ENCODE measurements around the gene TMIE.

The TMIE gene

DNA sequence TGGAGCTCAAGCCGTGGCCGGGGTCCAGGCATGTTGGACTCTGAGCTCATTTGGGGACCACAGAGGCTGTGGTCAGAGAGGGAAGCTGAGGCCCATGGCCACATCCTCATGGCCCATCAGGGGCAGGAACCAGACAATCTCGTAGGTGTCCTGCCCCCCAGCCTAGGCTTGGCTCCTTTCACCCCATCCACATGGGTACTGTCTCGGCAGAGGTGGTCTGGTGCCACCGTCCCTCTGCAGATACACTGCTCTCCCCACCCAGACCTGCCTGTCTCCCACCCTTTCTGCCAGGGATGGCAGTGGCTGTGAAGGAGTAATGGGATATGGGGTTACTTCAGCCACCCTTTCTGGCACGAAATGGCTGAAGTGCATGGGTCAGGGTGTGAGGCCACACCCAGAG lies 8.5 kb downstream of the TMIE start:
- DNase-seq, result no peak

DNA sequence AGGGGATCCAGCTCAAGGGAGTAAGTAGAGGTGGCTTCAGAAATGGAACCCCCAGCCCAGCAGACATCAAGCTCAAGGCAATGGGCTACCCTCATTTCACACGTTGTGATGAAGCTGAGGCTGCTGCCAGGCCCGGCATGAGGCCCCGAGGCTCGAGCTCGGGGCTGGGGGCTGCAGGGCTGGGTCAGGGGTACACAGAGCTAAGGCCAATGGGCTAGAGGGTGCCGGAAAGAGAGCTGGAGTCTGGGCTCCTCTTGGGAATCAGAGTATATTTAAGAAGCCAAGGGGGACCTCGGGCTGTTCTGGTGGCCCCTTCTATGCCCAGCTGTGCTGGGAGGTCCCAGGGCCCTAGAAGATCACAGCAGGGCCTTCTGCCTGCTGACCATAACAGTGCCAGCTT lies 9.0 kb downstream of the TMIE start:
- DNase-seq, result no peak

DNA sequence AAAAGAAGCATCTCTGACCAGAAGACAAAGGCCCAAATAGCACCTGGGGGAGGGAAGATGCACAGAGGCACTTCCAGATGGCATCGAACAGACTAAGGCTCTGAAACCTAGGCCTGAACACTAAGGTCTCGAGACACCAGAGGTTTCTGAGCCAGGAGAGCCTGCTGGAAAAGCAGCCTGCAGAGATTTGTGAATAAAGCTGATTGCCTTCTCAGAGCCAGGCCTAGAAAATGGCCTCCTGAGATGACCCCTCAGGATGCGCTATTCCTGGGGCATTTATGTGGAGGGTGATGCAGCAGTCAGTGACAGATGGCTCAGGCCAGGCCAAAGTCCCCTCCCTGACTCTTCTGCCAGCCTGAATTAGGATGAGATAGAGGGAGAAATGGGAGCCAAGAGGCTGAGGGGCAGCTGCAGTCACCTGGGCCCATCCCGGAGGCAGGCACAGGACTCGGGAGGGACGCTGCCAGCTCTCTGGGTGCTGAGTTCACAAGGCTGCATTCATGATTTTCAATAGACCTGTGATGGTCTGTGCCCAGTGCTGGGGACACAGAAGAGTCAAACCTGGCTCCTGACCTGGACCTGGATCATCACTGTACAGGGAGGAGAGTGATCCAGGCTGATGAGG lies 9.6 kb downstream of the TMIE start:
- DNase-seq, result no peak

DNA sequence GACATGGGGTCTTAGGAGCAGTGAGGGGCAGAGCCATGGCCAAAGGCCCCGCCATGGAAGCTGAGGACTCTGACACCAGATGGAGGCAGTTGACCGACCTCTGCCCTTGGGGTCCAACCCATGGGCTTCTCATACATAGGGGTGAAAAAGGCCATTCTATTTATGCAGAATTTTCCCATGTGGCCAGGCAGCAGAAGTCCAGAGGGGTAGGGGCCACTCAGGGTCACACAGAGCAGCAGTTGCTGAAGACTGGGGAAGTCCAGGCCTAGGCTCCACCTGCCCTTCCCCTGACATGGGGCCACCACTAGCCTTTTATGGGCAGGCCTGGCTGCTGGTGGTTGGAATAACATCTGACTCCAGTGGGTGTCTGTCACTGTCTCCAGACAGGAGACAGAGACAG lies 10.1 kb downstream of the TMIE start:
- DNase-seq, result no peak

DNA sequence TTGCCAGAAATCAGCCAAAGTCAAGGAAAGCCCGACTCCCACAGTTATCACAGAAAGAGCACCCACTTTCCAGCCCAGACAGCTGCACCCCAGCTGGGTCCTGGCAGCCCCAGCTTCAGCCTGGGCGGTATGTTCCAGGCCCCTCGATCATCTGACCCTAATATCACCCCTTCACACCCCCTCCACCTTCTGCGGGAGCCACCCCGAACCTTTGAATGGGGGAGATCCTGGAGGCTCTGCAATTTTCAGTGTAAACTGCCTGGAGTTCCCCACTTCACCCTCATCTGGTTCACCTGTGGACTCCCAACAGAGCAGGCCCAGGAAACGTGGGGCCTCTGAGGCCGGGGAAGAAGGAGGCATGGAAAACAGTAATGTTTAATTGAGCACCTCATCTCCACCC lies 10.6 kb downstream of the TMIE start:
- no peak for DNase-seq

DNA sequence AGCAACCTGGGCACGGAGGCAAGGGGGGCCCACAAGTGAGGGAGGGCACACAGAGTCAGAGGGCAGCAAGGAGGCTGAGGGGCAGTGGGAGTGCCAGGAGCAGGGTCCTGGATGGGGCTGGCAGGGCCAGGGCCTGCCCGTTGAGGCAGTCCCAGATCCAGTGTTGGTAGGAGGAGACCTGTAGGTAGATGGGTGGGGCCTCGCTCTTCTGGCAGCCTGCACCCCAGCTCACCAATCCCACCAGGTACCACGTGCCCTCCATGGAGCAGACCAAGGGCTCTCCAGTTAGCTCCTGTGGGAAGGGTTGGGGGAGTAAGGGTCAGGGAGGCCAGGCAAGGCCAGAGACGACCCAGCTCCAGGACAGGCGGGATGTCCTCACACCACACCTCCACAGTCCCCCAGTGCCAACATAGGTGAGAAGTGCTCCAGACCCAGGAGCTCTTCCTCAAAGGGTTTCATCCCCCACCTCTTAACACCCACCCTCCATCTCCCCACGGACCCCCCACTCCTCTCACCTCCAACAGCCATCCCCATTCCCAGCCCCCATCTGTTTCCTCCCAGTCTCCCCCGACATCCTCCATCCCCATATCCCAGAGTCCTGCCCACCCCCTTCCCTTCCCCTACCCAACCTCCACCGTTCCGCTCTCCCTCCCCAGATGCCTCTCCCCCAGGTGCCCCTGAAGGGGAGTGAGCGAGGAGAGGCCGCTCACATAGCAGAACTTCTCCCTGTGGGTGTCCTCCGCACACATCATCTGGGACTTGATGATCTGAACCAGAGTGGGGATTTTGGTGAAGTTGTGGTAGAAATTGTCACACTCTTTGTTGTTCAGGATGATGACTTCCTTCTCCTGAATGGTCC lies 11.2 kb downstream of the TMIE start:
- DNase-seq, result no peak

DNA sequence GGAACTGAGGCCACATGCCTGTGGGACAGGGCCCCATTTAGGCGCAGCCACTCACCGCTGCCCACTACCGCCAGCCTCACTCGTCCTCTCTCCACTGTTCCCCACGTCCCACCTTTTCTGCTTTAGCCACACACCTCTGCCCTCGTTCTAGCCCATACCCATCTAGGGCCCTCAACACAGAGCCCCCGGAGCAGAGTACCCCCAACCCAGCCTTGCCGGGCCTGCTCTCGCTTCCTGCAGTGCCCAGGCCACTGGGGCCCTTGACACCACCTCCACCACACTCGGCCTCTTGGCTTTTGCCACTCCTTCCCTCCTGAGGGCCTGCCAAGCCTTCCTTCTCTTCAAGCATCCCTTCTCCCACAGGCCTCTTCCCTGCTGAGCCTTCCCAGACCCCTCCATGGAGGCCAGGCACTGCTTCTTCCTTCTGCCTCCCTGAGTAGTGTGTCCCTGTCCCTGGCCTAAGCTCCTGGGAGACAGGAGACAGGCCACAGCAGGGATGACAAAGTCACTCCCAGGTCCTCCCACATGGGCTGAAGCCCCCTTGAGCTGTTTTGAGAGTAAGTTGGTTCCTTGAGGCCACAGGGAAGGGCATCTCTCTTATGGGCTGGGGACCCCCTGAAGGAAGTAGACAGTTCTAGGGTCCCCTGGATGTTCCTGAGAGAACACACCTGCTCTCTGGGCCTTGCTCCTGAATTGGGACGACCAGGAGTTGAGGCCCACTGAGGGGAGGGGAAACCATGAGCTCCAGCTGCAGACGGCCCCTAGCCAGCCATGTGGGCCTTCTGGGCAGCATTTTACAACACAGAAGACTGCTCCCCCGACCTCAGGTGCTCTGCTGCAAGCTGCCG lies 12.1 kb downstream of the TMIE start:
- no peak for DNase-seq

DNA sequence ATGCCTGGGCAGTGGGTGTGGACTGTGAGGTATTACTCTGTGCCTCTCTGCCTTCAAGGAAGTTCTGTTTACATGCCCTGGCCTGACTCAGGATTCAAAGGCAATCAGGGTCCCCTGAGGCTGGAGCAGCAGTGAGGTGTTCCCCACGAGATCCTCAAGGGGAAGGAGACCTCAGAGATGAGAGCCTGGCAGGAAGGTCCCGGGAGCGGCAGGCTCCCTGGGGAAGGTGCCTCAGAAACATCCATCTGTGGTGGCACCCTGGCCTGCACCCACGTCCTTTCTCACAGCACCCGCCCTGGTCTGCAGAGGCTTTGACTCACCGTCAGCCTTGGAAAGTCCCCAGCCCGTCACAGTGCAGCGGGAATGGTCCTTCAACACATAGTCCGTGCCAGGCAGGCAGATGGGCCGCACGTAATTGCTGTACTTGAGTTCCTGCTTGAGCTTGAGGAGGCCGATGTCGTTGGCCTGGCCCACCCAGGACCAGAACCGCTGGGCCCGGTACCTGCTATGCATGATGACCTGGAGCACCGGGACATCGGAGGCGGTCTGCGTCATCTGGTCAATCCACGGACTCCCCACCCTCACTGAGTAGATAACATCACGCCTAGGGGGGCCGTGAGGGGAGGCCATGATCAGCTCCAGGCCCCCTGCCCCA lies 12.8 kb downstream of the TMIE start:
- no peak for DNase-seq

DNA sequence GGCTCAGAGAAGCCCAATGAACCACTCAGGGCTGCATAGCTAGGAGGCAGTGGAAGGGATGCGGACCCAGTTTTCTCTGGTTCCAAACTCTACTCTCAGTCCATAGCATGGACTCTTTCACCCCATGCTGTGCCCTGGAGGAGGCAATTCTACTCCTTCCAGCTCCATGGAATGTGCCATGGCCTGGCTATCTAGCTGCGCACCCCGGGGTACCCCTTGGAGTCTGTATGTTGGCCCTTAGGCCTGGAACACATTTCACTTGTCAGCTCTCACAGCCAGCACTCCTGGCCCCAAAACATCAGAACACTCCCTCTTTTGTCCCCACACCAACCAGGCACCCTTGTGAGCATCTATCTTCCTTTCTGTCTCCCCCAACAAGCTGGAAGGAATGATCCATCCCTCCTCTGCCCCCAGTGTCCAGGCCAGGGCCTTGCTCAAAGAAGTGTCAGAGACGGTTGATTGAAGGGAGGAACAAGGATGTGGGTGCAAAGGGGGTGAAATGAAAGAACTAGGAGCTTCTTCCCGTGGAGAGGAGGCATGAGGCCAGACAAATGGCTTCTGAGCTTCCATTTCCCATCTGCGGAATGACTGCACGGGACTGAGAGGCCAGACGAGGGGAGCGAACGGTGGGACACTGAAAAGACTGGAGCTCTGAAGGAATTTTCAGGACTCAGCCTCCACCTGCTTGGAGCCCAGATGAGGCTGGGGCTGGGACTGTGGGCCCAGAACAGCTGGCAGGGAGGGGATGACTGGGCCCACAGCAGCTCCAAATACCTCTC lies 13.7 kb downstream of the TMIE start:
- no peak for DNase-seq

DNA sequence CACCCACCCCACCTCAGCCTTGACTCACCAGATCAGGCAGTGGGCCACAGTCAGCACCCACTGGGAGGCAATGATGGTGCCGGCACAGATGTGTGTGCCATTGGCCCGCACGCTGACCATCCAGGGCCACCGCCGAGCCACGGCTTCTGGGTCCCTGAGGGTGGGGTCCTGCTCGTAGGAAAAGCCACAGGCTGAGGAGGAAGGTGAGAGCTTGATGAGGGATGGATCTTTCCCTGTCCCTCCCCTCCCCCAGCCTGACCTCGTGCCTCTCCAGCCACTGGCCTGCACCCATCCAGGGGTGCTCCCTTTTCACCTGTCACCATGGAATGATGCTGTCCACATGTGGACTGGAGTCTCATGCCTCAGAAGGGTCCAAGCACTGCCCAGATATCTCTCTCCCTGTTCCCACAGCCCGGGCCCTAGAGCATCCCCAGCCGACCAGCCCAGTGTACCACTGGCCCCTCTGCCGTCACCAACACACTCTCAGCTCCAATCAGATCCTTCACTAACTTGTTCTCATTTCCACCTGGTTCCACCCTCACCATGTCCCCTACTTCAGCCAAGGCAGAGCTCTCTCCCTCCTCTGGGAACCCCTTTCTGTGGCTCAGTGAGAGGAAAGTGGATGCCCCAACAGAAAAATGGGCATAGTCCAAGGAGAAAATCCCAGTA lies 14.4 kb downstream of the TMIE start:
- DNase-seq, result no peak

DNA sequence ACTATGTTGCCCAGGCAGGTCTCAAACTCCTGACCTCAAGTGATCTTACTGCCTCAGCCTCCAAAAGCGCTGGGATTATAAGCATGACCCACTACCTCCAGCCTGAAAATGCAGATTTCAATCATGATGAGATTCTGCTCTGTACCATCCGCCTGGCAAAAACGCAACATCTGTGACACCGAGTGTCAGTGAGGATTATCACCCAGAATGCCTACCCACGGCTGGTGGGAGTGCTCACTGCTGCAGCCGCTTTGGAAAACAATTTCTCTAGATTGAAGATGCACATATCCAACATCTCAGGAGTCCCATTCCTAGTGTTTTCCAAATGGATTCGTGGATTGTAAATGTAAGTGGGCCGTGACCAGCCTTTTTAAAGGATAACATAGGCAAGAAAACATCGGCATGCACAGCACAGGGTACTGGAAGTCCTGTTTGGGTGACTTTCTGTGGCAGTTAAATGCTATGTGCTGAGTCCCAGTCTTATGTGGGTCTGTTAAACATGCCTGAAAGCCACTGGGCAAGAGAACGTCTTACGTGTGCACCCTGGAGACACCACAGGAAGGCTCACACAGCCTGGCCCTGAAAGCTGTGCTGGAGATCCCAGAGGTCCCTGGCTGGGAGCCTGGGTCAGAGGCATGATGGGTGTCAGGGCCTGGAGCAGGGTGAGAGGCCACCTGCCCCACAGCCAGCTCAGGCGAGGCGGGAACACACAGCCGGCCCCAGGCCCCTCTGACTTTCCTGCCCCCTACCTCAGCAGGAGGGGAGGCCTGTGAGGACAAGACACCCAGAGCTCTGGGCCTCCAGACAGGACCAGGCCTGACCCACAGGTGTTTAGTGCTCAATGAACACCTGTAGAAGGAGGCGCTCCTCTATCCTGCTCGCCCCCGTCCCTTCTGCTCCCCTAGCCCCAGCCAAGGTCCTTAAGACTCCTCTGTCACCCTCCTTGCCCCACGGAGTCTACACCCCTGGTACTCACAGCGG lies 15.6 kb downstream of the TMIE start:
- no peak for DNase-seq

DNA sequence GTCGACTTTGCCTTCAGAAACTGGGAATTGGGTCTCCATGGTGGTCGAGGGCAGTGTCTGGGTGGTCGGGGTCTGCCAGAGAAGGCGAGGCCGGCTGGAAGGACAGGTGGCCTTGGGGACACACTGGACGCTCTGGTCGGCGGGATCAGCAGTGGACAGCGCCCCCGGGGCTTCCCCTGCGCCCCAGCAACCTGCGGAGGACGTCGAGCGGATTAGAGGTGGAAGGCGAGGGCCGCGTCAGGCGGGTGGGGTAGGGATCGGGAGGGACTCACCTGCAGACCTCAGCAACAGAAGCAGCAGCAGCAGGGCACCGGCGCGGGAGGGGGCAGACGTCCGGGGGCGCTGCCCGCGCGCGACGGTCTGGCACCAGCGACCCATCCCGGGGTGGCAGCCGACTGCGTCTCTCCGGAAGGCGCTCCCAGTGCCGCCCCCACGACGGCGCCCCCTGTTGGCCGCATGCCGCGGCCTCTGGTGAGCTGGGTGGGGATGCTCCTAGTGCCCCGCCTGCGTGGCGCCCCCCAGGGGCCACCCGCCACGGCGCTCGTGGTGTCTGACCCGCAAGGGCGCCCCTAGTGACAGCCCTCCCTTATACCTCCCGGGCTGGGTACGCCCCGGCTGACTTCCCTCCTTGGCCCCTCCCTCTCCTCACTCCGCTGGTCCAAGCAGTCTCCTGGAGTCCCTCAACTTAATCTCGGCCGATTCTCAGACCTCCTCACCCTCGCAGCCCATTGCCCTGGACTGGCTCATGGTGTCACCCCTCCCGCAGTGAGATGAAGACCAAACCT lies 16.4 kb downstream of the TMIE start, which contains the start of gene PRSS50:
Gene PRSS50, minus strand, starts transcription at position 423 of the 785 bp plus-strand sequence. Its CDS starts 45 bp downstream, at position 378.
- no peak for DNase-seq

DNA sequence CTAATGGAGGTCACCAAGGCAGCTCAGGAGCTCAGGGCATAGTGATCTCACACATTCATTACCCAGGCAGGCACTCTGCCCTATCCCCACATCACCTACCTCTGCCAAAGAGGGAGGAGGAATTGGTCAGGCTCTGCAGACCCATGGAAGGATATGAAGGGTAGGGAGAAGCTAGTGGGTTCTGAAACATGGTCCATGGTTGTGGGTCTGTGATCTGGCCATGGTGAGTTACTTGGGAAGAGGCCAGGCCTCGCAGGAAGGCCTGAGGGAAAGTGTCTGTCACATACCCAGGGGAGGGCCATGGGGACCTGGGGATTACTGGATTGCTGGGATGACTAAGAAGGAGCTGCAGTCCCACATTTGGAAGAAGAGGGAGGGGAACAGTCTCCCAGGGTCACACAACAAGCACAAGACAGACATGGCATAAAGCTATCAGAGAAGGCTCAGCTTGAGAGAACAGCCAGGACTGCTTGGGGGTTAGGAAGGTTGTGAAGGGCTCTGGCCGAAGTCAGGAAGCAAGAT lies 17.9 kb downstream of the TMIE start:
- no peak for DNase-seq

DNA sequence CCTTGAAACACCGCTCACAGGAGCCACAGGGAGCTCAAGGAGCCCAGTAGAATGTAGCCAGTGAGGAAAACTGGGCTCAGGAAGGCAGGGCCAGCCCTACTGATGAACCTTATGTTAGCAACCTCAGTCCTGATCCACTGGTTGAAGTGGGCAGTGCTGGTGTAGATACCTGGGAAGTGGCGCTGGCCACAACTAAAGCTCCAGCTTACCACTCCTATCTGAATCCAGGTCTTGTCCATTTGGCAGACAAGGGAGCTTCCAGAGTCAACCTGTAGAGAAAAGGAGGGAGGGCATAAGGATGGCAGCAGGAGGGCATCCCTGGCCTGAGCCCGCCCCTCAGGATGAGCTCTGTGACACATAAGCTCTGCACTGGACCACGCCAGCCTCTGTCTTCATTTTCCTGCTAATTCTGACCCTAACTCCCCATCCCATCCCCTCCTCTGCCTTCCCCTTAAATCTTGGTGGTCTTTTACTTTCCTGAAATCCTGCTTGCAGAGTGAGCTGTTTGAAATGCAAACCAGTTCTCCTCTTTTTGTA lies 18.6 kb downstream of the TMIE start:
- no peak for DNase-seq

DNA sequence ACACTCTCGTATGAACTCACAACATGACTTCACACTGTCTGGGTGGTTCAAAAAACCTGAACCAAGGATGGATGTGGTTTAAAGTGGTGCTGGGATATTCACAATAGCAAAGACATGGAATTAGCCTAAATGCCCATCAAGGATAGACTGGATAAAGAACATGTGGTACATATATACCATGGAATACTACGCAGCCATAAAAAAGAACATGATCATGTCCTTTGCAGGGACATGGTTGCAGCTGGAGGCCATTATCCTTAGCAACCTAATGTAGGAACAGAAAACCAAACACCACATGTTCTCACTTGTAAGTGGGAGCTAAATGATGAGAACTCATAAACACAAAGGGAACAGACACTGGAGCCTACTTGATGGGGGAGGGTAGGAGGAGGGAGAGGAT lies 19.8 kb downstream of the TMIE start:
- no peak for DNase-seq

DNA sequence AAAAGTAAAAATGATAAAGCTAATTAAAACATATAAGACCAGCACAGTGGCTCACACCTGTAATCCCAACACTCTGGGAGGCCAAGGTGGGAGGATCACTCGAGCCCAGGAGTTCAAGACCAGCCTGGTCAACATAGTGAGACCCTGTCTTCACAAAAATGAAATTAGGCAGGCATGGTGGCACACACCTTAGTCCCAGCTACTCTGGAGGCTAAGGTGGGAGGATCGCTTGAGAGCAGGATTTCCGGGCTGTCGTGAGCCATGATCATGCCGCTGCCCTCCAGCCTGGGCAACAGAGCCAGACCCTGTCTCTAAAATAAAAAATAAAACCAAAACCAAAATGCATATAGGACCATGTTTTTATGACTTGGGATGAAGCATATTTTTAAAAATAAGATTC lies 21.3 kb downstream of the TMIE start:
- DNase-seq, result no peak

DNA sequence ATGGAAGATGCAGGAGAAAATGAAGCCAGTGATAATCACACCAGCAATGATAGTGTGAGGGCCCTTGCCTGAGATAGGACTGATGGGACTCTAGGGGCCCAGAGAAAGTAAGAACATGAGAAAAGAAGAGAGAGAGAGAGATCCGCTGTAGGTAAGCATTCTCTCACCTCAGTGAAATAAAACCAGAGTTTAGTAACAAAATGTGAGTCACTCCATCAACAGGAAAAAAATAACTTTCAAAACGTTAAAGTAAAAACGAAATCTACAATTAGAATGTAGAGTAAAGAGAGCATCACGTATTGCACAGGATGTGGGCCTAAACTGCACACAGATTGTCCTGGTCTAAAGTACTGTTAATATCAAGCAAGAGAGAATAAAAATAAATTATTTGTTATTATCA lies 23.2 kb downstream of the TMIE start:
- DNase-seq, result no peak

DNA sequence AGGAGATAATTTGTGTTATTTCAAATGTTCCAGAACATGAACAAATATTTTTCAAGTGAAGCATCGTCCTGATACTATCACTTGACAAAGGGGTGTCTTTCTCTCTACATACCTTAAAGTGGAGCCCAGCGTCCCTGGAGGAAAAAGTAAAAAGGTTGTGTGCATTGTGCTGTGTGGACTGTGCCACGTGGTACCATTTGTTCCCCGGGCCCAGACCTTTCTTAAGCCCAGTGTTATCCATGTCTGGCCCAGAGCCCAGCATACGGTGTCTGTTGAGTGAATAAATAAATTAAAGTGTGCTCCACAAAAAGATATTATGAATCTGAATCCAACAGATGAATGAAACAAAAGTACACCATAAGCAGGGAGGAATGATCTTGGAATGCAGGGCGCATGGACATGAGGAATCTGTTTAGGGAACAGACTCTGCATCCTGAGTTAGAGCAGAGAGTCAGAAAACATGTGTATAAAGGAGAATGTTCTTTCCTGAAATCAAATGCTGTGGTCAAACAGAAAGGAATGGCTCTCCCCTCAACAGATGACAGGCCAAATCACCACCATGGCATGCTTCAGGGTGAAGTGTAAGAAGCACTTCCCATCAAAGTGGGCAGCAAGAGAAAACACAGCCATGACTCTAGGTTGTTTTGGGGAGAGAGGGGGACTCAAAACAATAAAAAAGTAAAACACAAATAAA lies 24.6 kb downstream of the TMIE start:
- no peak for DNase-seq

Measured in NCI-H510A treated with DMSO at 0.1 percent for 48 hours (cell line).